ENCODE data around the gene FPGS.

DNA sequence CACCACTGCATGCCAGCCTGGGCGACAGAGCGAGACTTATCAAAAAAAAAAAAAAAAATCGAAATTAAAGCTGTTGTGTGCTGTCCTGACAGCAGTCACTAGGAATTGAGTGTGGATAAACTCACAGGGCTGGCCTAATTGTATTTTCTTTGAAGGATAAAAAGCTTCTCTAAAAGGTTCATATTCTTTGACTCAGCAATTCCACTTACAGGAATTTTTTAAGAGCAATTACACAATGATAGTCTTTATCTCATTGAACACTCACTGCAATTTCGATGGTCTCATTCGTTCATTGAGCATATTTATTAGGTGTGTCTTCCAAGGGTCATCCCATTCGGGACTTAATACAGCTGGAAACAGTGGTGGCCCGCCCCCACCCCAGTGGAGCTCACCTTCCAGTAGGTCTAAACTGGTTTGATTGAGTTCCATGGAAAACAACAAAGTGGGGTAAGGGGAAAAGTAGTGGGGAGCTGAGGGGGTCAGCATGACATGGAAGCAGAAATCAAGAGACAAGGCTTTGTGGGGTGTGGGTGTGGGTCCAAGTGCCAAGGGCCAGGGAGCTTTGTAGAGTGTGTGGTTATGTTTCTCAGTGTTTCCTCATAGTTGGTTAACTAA is 10.2 kb upstream of the FPGS start:
- TF ChIP-seq, protein P1, sequence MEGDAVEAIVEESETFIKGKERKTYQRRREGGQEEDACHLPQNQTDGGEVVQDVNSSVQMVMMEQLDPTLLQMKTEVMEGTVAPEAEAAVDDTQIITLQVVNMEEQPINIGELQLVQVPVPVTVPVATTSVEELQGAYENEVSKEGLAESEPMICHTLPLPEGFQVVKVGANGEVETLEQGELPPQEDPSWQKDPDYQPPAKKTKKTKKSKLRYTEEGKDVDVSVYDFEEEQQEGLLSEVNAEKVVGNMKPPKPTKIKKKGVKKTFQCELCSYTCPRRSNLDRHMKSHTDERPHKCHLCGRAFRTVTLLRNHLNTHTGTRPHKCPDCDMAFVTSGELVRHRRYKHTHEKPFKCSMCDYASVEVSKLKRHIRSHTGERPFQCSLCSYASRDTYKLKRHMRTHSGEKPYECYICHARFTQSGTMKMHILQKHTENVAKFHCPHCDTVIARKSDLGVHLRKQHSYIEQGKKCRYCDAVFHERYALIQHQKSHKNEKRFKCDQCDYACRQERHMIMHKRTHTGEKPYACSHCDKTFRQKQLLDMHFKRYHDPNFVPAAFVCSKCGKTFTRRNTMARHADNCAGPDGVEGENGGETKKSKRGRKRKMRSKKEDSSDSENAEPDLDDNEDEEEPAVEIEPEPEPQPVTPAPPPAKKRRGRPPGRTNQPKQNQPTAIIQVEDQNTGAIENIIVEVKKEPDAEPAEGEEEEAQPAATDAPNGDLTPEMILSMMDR (IDR thresholded peaks at IDR 0.05) = no peak
- TF ChIP-seq EP300 (IDR thresholded peaks at IDR 0.05) (no peak), POLR2A (IDR thresholded peaks at IDR 0.05; ENCODE audit: low read depth) (no peak), POLR2AphosphoS5 (IDR thresholded peaks at IDR 0.05) (no peak)
